ENCODE data around the gene DPF3. TPM values are rescaled to one million over a fixed set of nuclear protein-coding genes. Genes with fewer than 3 reads are reported as not detected.

The DPF3 gene
- total and polyA plus RNA-seq, 4 donors, result 0.17 to 3.9 (median 0.52) TPM

DNA sequence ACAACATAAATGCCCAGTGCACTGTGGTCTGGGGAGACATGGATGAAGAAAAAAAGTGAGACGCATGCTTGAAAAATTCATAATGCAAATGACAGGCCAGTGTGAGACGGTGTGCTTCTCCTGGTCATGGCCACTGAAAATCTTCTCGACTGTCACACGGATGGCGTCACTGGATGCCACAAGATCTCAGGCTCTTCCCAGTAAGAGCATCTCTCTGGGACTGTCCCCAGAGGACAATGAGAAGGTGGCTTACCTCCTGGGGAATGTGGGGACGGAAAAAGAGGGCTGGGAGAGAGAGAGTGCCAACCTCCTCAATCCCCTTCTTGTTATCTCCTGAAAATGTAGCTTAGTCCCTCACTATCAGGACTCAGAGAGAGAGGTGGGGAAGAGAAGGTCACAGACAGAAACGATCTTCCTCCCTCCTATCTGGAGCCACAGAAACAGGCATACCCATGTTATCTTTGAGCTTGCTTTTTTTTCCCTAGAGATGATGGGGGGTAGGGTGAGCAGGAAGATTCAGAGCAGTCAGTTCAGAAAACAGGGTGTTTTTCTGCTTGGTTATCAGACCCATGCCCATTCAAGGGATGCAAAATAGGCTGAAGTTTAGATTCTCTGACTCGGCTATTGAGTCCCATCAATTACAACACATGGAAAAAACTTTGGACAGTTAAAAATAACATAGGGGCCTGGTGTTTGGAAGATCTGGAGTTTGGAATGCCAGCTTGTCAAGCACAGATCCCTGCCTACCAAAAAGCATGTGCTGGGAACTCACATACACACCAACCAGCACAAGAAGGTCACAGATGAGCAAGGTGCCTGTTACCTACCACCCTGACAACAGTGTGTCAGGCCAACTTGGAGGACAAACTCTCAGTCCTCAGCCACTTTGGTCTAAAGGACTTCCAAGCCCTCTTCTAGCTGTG lies 24.2 kb downstream of the DPF3 start:
- ATAC-seq (ENCODE audit: insufficient read depth, low FRiP score), result no peak
- Histone ChIP-seq H3K27me3 (ENCODE audit: control insufficient read depth in 3 of 3, insufficient read depth in 3 of 3, low read length in 2 of 3) (no peaks in the 10 kb centered on the region), H3K4me1 (ENCODE audit: control insufficient read depth in 5 of 5, insufficient read depth in 5 of 5, low read length in 5 of 5) (peaks cover 0 to 15% (median 0%) of the 10 kb centered on the region in 5 donors), H3K9me3 (ENCODE audit: control insufficient read depth in 4 of 4, insufficient read depth in 3 of 4, low read length in 3 of 4) (peaks cover 0 to 5% (median 0%) of the 10 kb centered on the region in 4 donors), H3K27ac (ENCODE audit: low read depth in 1 of 2, low read length in 1 of 2) (peak overlapping the region in 1 of 2 donors; percentile 84), H3K4me3 (no peak overlapping the region), H3K9ac (ENCODE audit: insufficient read depth in 1 of 2, low read length in 2 of 2) (no peak overlapping the region), H3K36me3 (ENCODE audit: control insufficient read depth in 4 of 4, insufficient read depth in 4 of 4, low read length in 4 of 4) (no peaks in the 10 kb centered on the region)
- DNase-seq, result no peak
- 83% methylated on average over 8 of the region's 8 CpGs for WGBS, 2 donors
- TF ChIP-seq, protein P1, sequence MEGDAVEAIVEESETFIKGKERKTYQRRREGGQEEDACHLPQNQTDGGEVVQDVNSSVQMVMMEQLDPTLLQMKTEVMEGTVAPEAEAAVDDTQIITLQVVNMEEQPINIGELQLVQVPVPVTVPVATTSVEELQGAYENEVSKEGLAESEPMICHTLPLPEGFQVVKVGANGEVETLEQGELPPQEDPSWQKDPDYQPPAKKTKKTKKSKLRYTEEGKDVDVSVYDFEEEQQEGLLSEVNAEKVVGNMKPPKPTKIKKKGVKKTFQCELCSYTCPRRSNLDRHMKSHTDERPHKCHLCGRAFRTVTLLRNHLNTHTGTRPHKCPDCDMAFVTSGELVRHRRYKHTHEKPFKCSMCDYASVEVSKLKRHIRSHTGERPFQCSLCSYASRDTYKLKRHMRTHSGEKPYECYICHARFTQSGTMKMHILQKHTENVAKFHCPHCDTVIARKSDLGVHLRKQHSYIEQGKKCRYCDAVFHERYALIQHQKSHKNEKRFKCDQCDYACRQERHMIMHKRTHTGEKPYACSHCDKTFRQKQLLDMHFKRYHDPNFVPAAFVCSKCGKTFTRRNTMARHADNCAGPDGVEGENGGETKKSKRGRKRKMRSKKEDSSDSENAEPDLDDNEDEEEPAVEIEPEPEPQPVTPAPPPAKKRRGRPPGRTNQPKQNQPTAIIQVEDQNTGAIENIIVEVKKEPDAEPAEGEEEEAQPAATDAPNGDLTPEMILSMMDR (IDR thresholded peaks at IDR 0.05; ENCODE audit: control extremely low read depth, extremely low read depth), result no peak

DNA sequence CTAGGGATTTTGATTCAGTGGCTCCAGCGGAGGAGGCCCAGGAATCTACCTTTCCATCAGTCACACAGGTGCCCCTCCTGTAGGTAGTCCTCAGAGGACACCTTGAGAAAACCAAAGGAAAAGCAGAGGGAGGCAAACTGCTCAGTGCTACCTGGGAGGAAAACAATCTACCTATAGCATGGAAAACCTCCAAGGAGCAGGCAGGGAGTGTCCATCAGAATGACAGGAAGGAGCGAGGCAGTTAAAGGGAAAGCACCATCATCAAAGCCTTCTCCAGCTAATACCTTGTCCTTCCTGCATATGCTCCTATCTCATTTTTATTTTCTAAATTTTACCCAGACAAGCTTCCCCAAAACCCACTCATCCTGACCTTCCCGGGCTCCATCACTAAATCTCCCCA lies 25.4 kb downstream of the DPF3 start:
- Histone ChIP-seq H3K27ac (ENCODE audit: low read depth in 1 of 2, low read length in 1 of 2) (no peak overlapping the region), H3K4me1 (ENCODE audit: control insufficient read depth in 5 of 5, insufficient read depth in 5 of 5, low read length in 5 of 5) (peaks cover 0 to 18% (median 0%) of the 10 kb centered on the region in 5 donors), H3K36me3 (ENCODE audit: control insufficient read depth in 4 of 4, insufficient read depth in 4 of 4, low read length in 4 of 4) (no peaks in the 10 kb centered on the region), H3K9ac (ENCODE audit: insufficient read depth in 1 of 2, low read length in 2 of 2) (no peak overlapping the region), H3K9me3 (ENCODE audit: control insufficient read depth in 4 of 4, insufficient read depth in 3 of 4, low read length in 3 of 4) (peaks cover 0 to 5% (median 0%) of the 10 kb centered on the region in 4 donors), H3K27me3 (ENCODE audit: control insufficient read depth in 3 of 3, insufficient read depth in 3 of 3, low read length in 2 of 3) (no peaks in the 10 kb centered on the region), H3K4me3 (no peak overlapping the region)
- no peak for DNase-seq
- TF ChIP-seq, protein P1 (IDR thresholded peaks at IDR 0.05; ENCODE audit: control extremely low read depth, extremely low read depth), result no peak
- WGBS, 2 donors, result 95 to 96% methylated on average over 3 of the region's 3 CpGs
- ATAC-seq (ENCODE audit: insufficient read depth, low FRiP score), result no peak

DNA sequence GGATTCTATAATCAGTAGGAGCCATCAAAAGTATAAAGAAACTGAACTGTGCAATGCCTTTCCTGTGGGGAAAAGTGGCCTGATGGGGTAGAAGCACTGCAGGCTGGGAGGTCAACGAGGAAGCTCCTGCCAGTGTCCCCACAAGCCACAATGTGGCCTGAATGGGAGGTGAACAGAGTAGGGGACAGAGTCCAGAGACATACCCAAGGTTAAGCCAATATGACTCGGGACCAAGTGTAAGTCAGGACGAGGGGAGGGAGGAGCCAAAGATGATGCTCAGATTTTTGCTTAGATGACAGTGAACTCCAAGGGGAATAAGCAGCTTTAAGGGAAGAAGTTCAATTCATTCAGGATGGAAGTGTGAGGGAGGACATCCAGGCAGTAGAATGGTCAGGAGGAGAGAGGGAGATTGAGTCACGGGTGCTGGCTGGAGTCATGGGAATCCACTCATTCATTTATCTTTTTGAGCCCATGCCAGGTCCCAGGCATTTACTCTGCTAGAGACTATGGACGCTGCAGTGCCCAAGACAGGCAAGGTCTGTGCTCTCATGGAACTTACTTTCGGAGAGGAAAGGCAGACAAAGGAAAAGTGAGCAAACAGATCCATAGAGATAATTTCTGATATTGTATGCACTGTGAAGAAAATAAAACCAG lies 29.1 kb downstream of the DPF3 start:
- no peaks in the 10 kb centered on the region for H3K9me3 ChIP-seq (ENCODE audit: control insufficient read depth in 4 of 4, insufficient read depth in 3 of 4, low read length in 3 of 4)
- H3K9ac ChIP-seq (ENCODE audit: insufficient read depth in 1 of 2, low read length in 2 of 2), result no peak overlapping the region
- no peak for ATAC-seq (ENCODE audit: insufficient read depth, low FRiP score)
- no peaks in the 10 kb centered on the region for H3K36me3 ChIP-seq (ENCODE audit: control insufficient read depth in 4 of 4, insufficient read depth in 4 of 4, low read length in 4 of 4)
- no peak overlapping the region for H3K4me3 ChIP-seq
- no peak for DNase-seq
- 79 to 86% methylated on average over 6 of the region's 6 CpGs for WGBS, 2 donors
- no peaks in the 10 kb centered on the region for H3K27me3 ChIP-seq (ENCODE audit: control insufficient read depth in 3 of 3, insufficient read depth in 3 of 3, low read length in 2 of 3)
- H3K27ac ChIP-seq (ENCODE audit: low read depth in 1 of 2, low read length in 1 of 2), result peak overlapping the region in 1 of 2 donors; percentile 60
- H3K4me1 ChIP-seq (ENCODE audit: control insufficient read depth in 5 of 5, insufficient read depth in 5 of 5, low read length in 5 of 5), result peaks cover 0 to 18% (median 0%) of the 10 kb centered on the region in 5 donors
- TF ChIP-seq, protein P1 (IDR thresholded peaks at IDR 0.05; ENCODE audit: control extremely low read depth, extremely low read depth), result no peak

All from lung (tissue), 12 donors.